NCI-H2196 treated with DMSO at 0.1 percent for 48 hours (cell line): ENCODE data around the gene IP6K3.

Experiments
- DNase-seq: peaks from one replicate; lab custom pipeline; 2025; ENCODE audit not compliant: unreplicated experiment; lab: John Stamatoyannopoulos, UW

The IP6K3 gene

GRCh38 chr6:33777398-33778388 is 31.0 kb upstream of the IP6K3 start:
- DNase-seq: no peak

- DNase-seq: no peak
Observed at GRCh38 chr6:33776764-33777163, 30.1 kb upstream of the IP6K3 start.

GRCh38 chr6:33776186-33776585 is 29.5 kb upstream of the IP6K3 start:
- DNase-seq: no peak

GRCh38 chr6:33774774-33775173 is 28.1 kb upstream of the IP6K3 start:
- DNase-seq: no peak

DNA sequence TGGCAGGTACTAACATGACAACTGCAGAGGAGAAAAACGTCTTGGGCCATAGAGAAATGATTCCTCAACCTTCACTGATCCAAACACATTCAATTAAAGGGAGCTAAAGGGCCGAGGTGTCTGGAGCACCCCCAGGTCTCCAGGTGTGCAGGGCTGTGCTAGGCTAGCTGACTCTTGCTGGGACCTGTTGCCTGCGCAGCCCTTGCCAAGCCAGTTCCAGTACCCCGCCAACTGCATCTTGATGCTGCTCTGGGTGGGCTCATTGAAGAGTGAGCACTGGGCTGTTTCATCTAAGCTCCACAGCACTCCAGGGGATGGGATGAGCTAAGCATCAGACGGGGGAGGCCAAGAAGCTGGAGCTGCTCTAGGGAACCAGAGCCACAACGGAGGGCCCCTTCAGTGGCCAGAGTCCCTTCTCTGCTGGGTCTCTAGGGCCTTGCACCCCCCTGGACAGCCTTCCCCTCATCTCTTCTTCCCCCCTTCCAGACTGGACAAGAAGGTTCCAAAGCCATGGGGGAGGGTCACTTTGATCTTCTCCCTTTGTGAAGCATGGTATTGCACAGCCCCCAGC is 26.3 kb upstream of the IP6K3 start:
- no peak for DNase-seq

DNA sequence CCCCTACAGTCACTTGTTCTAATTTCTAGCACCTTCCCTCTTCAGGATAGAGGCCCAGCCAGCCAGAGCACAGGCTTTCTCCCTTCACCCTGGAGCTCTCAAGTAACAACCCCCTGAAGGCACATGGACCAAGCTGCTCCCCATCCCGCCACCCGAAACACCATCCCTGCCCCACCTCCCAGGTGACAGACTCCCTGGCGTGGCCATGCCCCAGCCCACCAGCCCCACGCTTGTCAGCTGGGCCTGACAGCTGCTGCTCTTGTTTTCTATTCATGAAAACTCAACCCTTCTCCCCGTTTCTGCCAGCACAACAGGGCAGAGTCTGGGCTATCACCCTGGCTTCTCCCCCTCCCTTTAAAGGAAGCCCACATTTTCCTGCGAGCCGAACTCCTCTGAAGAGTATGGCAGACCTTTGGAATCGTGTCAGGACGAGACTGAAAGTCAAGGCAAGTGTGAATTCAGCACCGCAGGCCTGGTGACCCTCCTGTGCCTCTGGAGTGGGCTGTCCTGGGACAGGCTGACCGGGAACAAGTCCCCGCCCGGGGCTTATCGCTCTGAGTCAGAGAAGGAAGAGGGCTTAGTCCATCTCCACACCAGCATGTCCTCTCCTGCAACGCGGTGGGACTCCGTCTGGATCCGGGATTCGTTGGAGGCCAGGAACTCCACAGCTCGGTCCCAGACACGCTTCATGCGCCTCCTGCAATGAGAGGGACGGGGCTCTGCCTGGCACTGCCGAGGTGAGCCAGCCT is 25.6 kb upstream of the IP6K3 start:
- DNase-seq: no peak

GRCh38 chr6:33771146-33772081 is 24.7 kb upstream of the IP6K3 start:
- DNase-seq: no peak

DNA sequence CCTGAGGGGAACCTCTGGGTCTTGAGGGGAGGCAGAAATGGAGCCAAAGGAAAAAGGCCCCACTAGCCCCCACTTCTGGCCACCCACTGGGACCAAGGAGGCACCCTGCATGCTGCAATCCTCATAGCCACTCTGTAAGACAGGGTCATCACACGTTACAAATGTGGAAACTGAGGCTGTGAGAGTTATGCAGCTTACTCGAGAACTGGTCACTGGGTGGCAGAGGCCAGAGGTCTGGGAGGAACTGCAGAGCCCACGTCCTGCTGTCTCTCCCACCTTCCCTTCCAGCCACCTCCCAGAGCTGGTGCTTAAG is 24.1 kb upstream of the IP6K3 start:
- DNase-seq: no peak

- no peak for DNase-seq
Observed at GRCh38 chr6:33770124-33770832, 23.6 kb upstream of the IP6K3 start.

GRCh38 chr6:33769248-33769821 is 22.6 kb upstream of the IP6K3 start:
- no peak for DNase-seq

DNA sequence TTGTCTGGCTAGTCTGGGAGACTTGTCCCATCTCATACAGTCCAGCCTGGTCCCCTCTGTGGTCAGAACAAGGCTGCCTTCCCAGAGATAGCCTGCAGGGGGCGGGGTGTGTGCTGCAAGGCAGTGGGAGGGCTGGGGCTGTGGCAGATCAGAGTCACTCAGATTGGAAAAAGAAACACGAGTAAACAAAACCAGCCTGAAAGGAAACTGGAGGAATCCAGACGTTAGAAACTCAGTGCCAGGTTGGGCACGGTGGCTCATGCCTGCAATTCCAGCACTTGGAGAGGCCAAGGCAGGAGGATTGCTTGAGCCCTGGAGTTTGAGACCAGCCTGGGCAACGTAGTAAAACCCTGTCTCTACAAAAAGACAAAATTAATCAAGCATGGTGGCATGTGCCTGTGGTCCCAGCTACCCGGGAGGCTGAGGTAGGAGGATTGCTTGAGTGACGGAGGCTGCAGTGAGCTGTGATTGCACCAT is 22.0 kb upstream of the IP6K3 start:
- peak; percentile 64 for DNase-seq

GRCh38 chr6:33766921-33767907 is 20.5 kb upstream of the IP6K3 start:
- no peak for DNase-seq

- DNase-seq: no peak
Observed at GRCh38 chr6:33765368-33765767, 18.7 kb upstream of the IP6K3 start.

GRCh38 chr6:33764036-33764435 is 17.3 kb upstream of the IP6K3 start:
- no peak for DNase-seq

DNA sequence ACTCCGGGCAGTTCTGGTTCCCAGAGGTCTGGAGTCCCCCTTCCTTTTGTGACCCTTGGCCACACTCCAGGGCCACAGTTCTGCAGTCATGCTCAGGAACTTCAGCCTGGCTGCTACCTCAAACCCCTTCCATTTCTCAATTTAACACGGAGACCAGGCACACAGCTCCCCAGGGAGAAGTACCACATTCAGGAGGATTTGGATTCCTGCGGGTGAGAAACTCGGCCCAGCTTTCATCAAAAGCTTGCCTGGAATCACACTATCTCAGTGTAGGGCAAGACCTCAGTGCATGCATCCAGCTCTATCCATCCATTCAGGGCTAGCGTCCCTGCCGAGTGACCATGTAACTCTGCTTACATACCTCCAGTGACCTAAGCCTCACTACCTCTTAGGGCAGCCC is 16.8 kb upstream of the IP6K3 start:
- no peak for DNase-seq

- no peak for DNase-seq
Observed at GRCh38 chr6:33762713-33763112, 16.0 kb upstream of the IP6K3 start.

- DNase-seq: peak; percentile 68
Observed at GRCh38 chr6:33761922-33762629, 15.4 kb upstream of the IP6K3 start.

DNA sequence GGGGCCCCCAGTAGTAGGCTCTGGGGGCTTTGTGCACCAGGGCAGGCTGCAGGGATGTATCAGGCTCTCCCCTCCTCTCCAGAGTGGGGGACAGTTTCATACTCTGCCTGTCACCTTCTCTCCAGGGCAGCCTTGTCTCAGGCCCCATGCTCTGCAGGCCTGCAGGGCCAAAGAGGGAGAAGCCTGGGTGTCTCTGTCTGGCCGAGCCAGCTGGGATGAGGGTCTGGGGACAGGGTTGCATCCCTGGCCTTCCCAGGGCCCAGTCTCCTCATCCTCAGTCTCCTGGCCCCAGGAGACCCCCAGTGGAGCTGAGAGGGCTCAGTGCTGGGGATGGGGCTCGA is 14.8 kb upstream of the IP6K3 start:
- no peak for DNase-seq
